Mesenchymal stem cell (in vitro differentiated cells and primary cell): ENCODE data around the gene GRB2.

Experiments
- DNase-seq: peaks from one replicate; pipeline ENCODE4 v3.0.0-alpha.2; 2013
- H2AFZ ChIP-seq: one replicate; pipeline ENCODE4 v1.6.1; 2013; ENCODE audit warnings: low read depth, mild to moderate bottlenecking, control low read depth, inconsistent platforms, low read length, moderate library complexity
- H2AK5ac ChIP-seq: 2 replicates; pipeline ENCODE4 v1.6.1; 2013; ENCODE audit warnings: low read length, moderate library complexity, mild to moderate bottlenecking, inconsistent platforms; ENCODE audit not compliant: severe bottlenecking
- H2BK120ac ChIP-seq: one replicate; pipeline ENCODE4 v1.6.1; 2013; ENCODE audit warnings: low read depth, mild to moderate bottlenecking, inconsistent platforms, low read length, moderate library complexity
- H2BK12ac ChIP-seq, 2 experiments: one replicate each; pipeline ENCODE4 v1.6.1; 2013; ENCODE audit warnings: inconsistent platforms in 2 of 2, low read length in 2 of 2, mild to moderate bottlenecking in 2 of 2, moderate library complexity in 2 of 2, control low read depth in 1 of 2
- H2BK15ac ChIP-seq: one replicate; pipeline ENCODE4 v1.6.1; 2013; ENCODE audit warnings: mild to moderate bottlenecking, low read depth, inconsistent platforms; ENCODE audit not compliant: poor library complexity, severe bottlenecking
- H2BK5ac ChIP-seq: 2 replicates; pipeline ENCODE4 v1.6.1; 2013; ENCODE audit warnings: low read depth, mild to moderate bottlenecking, low read length, control low read depth, inconsistent platforms; ENCODE audit not compliant: poor library complexity, severe bottlenecking
- H3K14ac ChIP-seq, 2 experiments: one replicate each; pipeline ENCODE4 v1.6.1; 2013; ENCODE audit warnings: inconsistent platforms in 2 of 2, low read length in 2 of 2, control low read depth in 1 of 2, mild to moderate bottlenecking in 1 of 2, moderate library complexity in 1 of 2
- H3K18ac ChIP-seq, 2 experiments: one replicate each; pipeline ENCODE4 v1.6.1; 2013; ENCODE audit warnings: inconsistent platforms in 2 of 2, low read length in 2 of 2, control low read depth in 1 of 2, low read depth in 1 of 2, mild to moderate bottlenecking in 1 of 2
- H3K23ac ChIP-seq, 2 experiments: one replicate each; pipeline ENCODE4 v1.6.1; 2013; ENCODE audit warnings: inconsistent platforms in 2 of 2, low read length in 2 of 2, mild to moderate bottlenecking in 2 of 2, moderate library complexity in 2 of 2, control low read depth in 1 of 2
- H3K27ac ChIP-seq: 2 replicates; pipeline ENCODE4 v1.5.1; 2013; ENCODE audit warnings: mild to moderate bottlenecking, moderate library complexity, low read length, control low read depth, inconsistent platforms; ENCODE audit not compliant: poor library complexity, severe bottlenecking
- H3K27me3 ChIP-seq, 2 experiments: 2 replicates each; pipeline versions ENCODE4 v1.6.1 to v1.7.0; 2013; ENCODE audit warnings: low read length in 2 of 2, mild to moderate bottlenecking in 2 of 2, moderate library complexity in 2 of 2, control low read depth in 1 of 2, inconsistent platforms in 1 of 2; ENCODE audit not compliant: control insufficient read depth in 1 of 2, insufficient read depth in 1 of 2
- H3K36me3 ChIP-seq, 2 experiments: 2 replicates each; pipeline versions ENCODE4 v1.6.1 to v1.7.0; 2013; ENCODE audit warnings: low read length in 2 of 2, control low read depth in 1 of 2, inconsistent platforms in 1 of 2, low read depth in 1 of 2, mild to moderate bottlenecking in 1 of 2; ENCODE audit not compliant: insufficient read depth in 2 of 2, control insufficient read depth in 1 of 2
- H3K4ac ChIP-seq, 2 experiments: one replicate each; pipeline ENCODE4 v1.6.1; 2013; ENCODE audit warnings: inconsistent platforms in 2 of 2, low read length in 2 of 2, mild to moderate bottlenecking in 2 of 2, moderate library complexity in 2 of 2, control low read depth in 1 of 2, low read depth in 1 of 2
- H3K4me1 ChIP-seq: 2 replicates; pipeline ENCODE4 v1.6.1; 2013; ENCODE audit warnings: low read depth, low read length, control low read depth; ENCODE audit not compliant: control insufficient read depth, insufficient read depth
- H3K4me2 ChIP-seq: 2 replicates; pipeline ENCODE4 v1.6.1; 2013; ENCODE audit warnings: low read length, mild to moderate bottlenecking, inconsistent platforms; ENCODE audit not compliant: poor library complexity, severe bottlenecking
- H3K4me3 ChIP-seq, 2 experiments: 2 replicates each; pipeline versions ENCODE4 v1.5.1 to v1.7.0; 2013; ENCODE audit warnings: low read length in 2 of 2, mild to moderate bottlenecking in 2 of 2, control low read depth in 1 of 2, low read depth in 1 of 2; ENCODE audit not compliant: insufficient read depth in 1 of 2
- H3K79me1 ChIP-seq: replicated peaks from 2 replicates; pipeline ENCODE4 v1.6.1; 2013; ENCODE audit warnings: mild to moderate bottlenecking, control low read depth, low read length, inconsistent platforms; ENCODE audit not compliant: poor library complexity, severe bottlenecking
- H3K9ac ChIP-seq: 2 replicates; pipeline ENCODE4 v1.7.0; 2013; ENCODE audit warnings: mild to moderate bottlenecking, low read length, moderate library complexity
- H3K9me3 ChIP-seq: 2 replicates; pipeline ENCODE4 v1.7.0; 2013; ENCODE audit warnings: mild to moderate bottlenecking, low read length; ENCODE audit not compliant: control insufficient read depth
- H4K8ac ChIP-seq: one replicate; pipeline ENCODE4 v1.6.1; 2013; ENCODE audit warnings: inconsistent platforms, mild to moderate bottlenecking, low read length, moderate library complexity
- H4K91ac ChIP-seq: one replicate; pipeline ENCODE4 v1.6.1; 2013; ENCODE audit warnings: mild to moderate bottlenecking, low read length, inconsistent platforms
- WGBS: methylation state at CpG from one replicate; pipeline ENCODE4 v1.1.7; 2013; ENCODE audit warnings: mixed read lengths; 5-methylcytosine and 5-hydroxymethylcytosine counted together

GRB2 gene

GRCh38 chr17:75317671-75318070, 87.8 kb downstream of the GRB2 start:
- WGBS: 89% methylated on average over 9 of the region's 11 CpGs
- Histone ChIP-seq H3K36me3 (peaks cover 46 to 74% of the 10 kb centered on the region in 2 experiments), H2BK12ac (no peak overlapping the region), H2AK5ac (no peak overlapping the region), H3K4me1 (peaks cover 10% of the 10 kb centered on the region), H3K79me1 (peaks cover 59% of the 10 kb centered on the region), H2BK5ac (no peak overlapping the region), H2AFZ (no peak overlapping the region), H2BK15ac (no peak overlapping the region), H3K4me2 (no peak overlapping the region), H3K14ac (no peak overlapping the region), H3K9ac (no peak overlapping the region), H3K4ac (no peak overlapping the region), H3K4me3 (no peak overlapping the region), H2BK120ac (no peak overlapping the region), H4K8ac (no peak overlapping the region), H3K27ac (no peak overlapping the region), H3K27me3 (no peaks in the 10 kb centered on the region), H3K18ac (no peak overlapping the region), H3K9me3 (no peaks in the 10 kb centered on the region), H4K91ac (no peak overlapping the region), H3K23ac (no peak overlapping the region)
- no peak for DNase-seq

DNA sequence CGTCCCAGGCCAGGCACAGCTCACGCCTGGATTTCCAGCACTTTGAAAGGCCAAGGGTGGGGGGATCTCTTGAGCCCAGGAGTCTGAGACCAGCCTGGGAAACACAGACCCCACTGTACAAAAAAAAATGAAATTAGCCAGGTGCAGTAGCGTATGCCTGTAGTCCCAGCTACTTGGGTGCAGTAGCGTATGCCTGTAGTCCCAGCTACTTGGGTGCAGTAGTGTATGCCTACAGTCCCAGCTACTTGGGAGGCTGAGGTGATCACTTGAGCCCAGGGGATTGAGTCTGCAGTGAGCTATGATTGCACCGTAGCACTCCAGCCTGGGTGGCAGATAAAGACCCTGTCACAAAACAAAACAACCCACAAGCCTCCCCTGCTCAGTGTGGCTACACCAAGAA, 89.2 kb downstream of the GRB2 start:
- peak overlapping the region in 1 of 2 experiments; percentile 70 for H3K23ac ChIP-seq
- peak overlapping the region in 1 of 2 experiments; percentile 41 for H2BK12ac ChIP-seq
- H3K9ac ChIP-seq: no peak overlapping the region
- H2BK120ac ChIP-seq: no peak overlapping the region
- peaks cover 9% of the 10 kb centered on the region for H3K4me1 ChIP-seq
- no peak overlapping the region for H2AFZ ChIP-seq
- peaks cover 38 to 63% of the 10 kb centered on the region in 2 experiments for H3K36me3 ChIP-seq
- no peak overlapping the region for H4K91ac ChIP-seq
- no peak overlapping the region for H3K14ac ChIP-seq
- H3K9me3 ChIP-seq: no peaks in the 10 kb centered on the region
- H3K27me3 ChIP-seq: no peaks in the 10 kb centered on the region
- H3K79me1 ChIP-seq: peaks cover 50% of the 10 kb centered on the region
- H2BK15ac ChIP-seq: no peak overlapping the region
- no peak overlapping the region for H3K4me2 ChIP-seq
- H3K4ac ChIP-seq: no peak overlapping the region
- no peak overlapping the region for H3K27ac ChIP-seq
- H2BK5ac ChIP-seq: no peak overlapping the region
- no peak overlapping the region for H4K8ac ChIP-seq
- DNase-seq: no peak
- H3K18ac ChIP-seq: no peak overlapping the region
- 82% methylated on average over 4 of the region's 5 CpGs for WGBS
- H2AK5ac ChIP-seq: no peak overlapping the region
- H3K4me3 ChIP-seq: no peak overlapping the region

- DNase-seq: peak; percentile 42
- H4K8ac ChIP-seq: no peak overlapping the region
- H3K9ac ChIP-seq: no peak overlapping the region
- H3K4me2 ChIP-seq: no peak overlapping the region
- H3K9me3 ChIP-seq: no peaks in the 10 kb centered on the region
- no peak overlapping the region for H4K91ac ChIP-seq
- peaks cover 35 to 57% of the 10 kb centered on the region in 2 experiments for H3K36me3 ChIP-seq
- H2BK15ac ChIP-seq: no peak overlapping the region
- no peak overlapping the region for H2BK5ac ChIP-seq
- no peak overlapping the region for H2BK12ac ChIP-seq
- H3K23ac ChIP-seq: no peak overlapping the region
- no peak overlapping the region for H2AK5ac ChIP-seq
- H3K18ac ChIP-seq: no peak overlapping the region
- 89% methylated on average over 16 of the region's 19 CpGs for WGBS
- no peak overlapping the region for H3K27ac ChIP-seq
- peaks cover 9% of the 10 kb centered on the region for H3K4me1 ChIP-seq
- no peaks in the 10 kb centered on the region for H3K27me3 ChIP-seq
- H2AFZ ChIP-seq: no peak overlapping the region
- no peak overlapping the region for H3K4me3 ChIP-seq
- no peak overlapping the region for H3K4ac ChIP-seq
- no peak overlapping the region for H3K14ac ChIP-seq
- peaks cover 46% of the 10 kb centered on the region for H3K79me1 ChIP-seq
- no peak overlapping the region for H2BK120ac ChIP-seq
These were observed 89.8 kb downstream of the GRB2 start for GRCh38 chr17:75315541-75316243.

GRCh38 chr17:75313941-75314551, 91.4 kb downstream of the GRB2 start:
- Histone ChIP-seq H2AFZ (no peak overlapping the region), H3K9ac (no peak overlapping the region), H3K14ac (no peak overlapping the region), H2BK5ac (no peak overlapping the region), H2BK120ac (no peak overlapping the region), H2AK5ac (no peak overlapping the region), H4K91ac (peak overlapping the region; percentile 12), H3K27ac (no peak overlapping the region), H3K4me1 (peaks cover 11% of the 10 kb centered on the region), H3K9me3 (no peaks in the 10 kb centered on the region), H3K4me2 (no peak overlapping the region), H2BK15ac (no peak overlapping the region), H3K4me3 (no peak overlapping the region), H4K8ac (no peak overlapping the region), H3K4ac (no peak overlapping the region), H3K27me3 (no peaks in the 10 kb centered on the region), H3K18ac (no peak overlapping the region), H2BK12ac (no peak overlapping the region), H3K79me1 (peaks cover 37% of the 10 kb centered on the region), H3K36me3 (peaks cover 19 to 46% of the 10 kb centered on the region in 2 experiments), H3K23ac (no peak overlapping the region)
- peak; percentile 10 for DNase-seq
- 88% methylated on average over 11 of the region's 14 CpGs for WGBS
